Urothelium cell line (cell line): ENCODE data around the gene MYH9.
"Not testable (repeated sequence)": the region's sequence is repeated elsewhere in the genome, so short reads cannot be mapped to it uniquely, and the experiment has no call there.

Experiments used
- DNase-seq: peaks from one replicate; pipeline ENCODE4 v3.0.0; 2011; ENCODE audit warnings: low spot score, mixed read lengths
- FAIRE-seq: peaks from 2 replicates; lab custom pipeline; 2011; peaks lifted over from hg19 to GRCh38; lab: Jason Lieb, UNC

MYH9 gene

GRCh38 chr22:36415415-36416168 is 27.8 kb upstream of the MYH9 start:
- FAIRE-seq: no peak

GRCh38 chr22:36413022-36413775 is 25.4 kb upstream of the MYH9 start:
- no peak for DNase-seq
- FAIRE-seq: peak; percentile 74

More at GRCh38 chr22:36415415-36416168, 27.8 kb upstream of the MYH9 start:
- no peak for DNase-seq

DNA sequence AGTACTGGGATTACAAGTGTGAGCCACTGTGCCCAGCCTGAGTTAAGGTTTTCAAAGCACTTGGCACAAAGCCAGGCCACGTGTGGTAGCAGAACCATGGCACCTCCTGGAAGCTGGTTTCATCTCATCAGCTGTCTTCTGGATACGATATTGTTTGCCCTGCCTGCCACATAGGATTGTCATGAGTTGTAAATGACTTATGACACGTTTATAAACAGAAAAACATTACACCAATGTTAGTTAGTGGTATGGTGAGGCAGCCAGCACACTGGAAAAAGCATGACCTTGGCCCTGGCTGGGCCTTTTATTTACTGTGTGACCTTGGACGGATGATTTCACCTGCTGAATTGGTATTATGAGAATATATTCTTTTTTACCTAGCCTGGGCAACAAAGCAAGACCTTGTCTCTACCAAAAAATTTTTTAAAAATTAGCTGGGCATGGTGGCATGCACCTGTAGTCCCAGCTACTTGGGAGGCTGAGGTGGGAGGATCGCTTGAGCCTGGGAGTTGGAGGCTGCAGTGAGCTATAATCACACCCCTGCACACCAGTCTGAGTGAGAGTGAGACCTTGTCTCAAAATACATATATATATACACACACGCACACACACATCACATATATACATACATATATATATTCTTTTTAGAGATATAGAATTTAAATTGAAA is 24.0 kb upstream of the MYH9 start:
- FAIRE-seq (no peak), DNase-seq (no peak)

GRCh38 chr22:36409911-36410756 is 22.4 kb upstream of the MYH9 start:
- no peak for DNase-seq
- no peak for FAIRE-seq

DNA sequence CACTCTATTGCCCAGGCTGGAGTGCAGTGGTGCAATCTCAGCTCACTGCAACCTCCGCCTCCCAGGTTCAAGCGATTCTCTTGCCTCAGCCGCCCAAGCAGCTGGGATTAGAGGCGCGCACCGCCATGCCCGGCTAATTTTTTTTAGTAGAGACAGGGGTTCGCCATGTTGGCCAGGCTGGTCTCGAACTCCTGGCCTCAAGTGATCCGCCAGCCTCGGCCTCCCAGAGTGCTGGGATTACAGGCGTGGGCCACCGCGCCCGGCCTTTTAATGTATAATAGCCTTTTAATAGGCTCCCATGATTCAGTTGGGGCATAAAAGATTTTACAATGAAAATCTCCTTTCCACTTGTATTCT is 21.8 kb upstream of the MYH9 start:
- FAIRE-seq, DNase-seq: not testable (repeated sequence)

DNA sequence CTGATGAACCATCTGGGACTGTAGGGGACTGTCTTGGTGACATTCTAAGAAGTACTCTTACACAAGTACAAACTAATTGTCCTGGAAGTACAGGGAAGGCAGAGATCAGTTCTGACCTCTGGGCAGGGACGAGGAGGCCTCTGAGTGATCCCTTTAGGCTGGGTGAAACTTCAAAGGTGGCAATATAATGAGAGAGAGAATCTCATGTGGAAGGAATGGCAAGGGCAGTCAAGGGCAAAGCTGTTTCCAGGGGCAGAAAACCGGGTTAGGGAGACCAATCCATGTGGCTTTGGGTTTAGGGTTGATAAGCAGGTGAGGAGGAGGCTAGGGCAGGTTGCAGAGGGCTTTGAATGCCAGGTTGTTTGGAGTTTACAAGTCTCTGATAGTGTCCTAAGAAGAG is 21.3 kb upstream of the MYH9 start:
- DNase-seq: no peak
- no peak for FAIRE-seq

DNA sequence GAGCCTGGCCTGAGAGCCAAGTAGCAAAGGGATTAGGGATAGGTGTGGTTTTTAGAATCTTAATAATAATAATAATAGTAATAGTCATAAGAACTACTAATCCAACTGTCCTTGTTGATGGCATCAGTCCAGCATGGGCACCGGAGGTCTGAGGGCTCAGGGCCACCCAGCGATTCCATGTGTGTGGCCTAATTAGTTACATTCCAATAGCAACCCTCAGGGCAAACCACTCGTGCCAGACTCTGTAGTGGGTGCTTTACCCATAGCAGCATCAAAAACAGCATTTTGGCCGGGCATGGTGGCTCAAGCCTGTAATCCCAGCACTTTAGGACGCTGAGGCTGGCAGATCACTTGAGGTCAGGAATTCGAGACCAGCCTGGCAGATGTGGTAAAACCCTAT is 19.0 kb upstream of the MYH9 start:
- FAIRE-seq (no peak), DNase-seq (no peak)

GRCh38 chr22:36405671-36406538 is 18.1 kb upstream of the MYH9 start:
- no peak for DNase-seq
- no peak for FAIRE-seq

DNA sequence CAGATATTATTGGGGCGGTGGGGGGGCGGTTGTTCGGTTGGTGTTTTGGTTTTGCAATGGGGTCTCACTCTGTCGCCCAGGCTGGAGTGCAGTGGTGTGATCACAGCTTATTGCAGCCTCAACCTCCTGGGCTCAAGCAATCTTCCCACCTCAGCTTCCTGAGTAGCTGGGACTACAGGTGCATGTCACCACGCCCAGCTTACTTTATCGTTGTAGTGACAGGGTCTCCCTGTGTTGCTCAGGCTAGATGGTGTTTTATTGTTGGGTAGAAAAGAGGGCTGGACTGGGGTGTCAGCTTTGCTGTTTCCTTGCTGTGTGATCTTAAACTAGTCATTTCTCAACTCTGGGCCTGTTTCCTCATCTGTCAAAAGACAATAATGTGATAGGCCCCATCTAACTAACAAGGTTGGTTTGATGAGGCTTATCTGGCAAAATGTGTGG is 17.5 kb upstream of the MYH9 start:
- no peak for DNase-seq
- no peak for FAIRE-seq

DNA sequence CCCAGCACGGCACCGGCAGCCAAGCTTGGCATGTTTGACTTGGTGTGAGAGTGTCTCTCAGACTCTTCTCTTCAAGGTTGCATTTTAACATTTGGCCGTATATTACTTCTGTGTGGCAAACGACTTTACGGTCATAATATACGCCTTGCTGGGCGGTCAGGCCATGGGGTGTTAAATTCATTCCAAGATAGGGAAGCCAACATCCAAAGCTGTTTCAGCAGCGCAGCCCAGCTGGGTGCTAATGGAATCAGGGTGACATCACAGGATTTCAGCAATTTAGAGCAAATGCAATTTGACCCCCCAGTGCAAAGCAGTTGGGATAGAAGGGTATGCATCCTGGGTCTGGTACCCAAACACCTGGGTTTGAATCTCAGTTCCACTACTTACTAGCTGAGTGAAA is 16.7 kb upstream of the MYH9 start:
- FAIRE-seq (no peak), DNase-seq (no peak)

- FAIRE-seq (no peak), DNase-seq (no peak)
Observed at GRCh38 chr22:36399472-36399778, 11.7 kb upstream of the MYH9 start.

DNA sequence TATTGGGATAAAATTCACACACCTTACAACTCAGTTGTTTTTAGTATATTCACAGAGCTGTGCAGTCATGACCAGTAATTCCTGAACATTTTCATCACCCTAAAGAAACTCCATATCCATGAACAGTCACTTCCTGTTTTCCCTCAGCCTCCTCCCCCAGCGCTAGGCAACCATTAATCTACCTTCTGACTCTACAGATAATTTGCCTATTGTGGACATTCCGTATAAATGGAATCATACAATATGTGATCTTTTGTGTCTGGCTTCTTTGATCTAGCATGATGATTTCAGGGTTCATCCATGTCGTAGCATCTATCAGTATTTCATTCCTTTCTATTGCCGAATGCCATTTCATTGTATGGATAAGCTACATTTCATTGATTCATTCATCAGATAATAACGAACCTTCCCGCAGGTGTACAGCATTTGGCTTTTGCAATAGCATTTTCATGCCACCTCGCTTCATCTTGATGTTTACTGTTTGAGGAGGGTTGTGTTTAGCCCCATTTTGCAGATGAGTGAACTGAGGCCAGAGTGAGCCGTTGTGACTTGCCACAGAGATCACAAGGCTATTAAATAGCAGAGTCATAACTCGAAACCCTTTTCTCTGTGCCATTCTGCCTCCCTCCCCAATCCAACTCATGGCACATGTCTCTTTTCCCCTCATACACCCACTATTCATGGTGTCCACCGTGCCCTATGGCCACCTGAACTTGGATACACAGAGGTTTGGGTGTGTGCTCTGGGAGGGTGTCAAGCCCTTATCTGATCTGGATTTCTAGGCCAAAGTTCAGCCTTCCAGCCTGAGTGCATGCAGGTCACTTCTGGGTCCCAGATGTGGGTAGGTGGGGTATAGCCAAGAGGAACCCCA is 11.1 kb upstream of the MYH9 start:
- FAIRE-seq: no peak
- DNase-seq: peak; percentile 14

- DNase-seq (peak; percentile 62), FAIRE-seq (no peak)
Observed at GRCh38 chr22:36397131-36398093, 9.6 kb upstream of the MYH9 start.

- FAIRE-seq (no peak), DNase-seq (peak; percentile 11)
Observed at GRCh38 chr22:36395915-36396314, 8.1 kb upstream of the MYH9 start.

- FAIRE-seq: peak; percentile 17
Observed at GRCh38 chr22:36395055-36395849, 7.5 kb upstream of the MYH9 start.

GRCh38 chr22:36391638-36392037 is 3.9 kb upstream of the MYH9 start:
- no peak for FAIRE-seq
- no peak for DNase-seq

More at GRCh38 chr22:36395055-36395849, 7.5 kb upstream of the MYH9 start:
- DNase-seq: no peak

DNA sequence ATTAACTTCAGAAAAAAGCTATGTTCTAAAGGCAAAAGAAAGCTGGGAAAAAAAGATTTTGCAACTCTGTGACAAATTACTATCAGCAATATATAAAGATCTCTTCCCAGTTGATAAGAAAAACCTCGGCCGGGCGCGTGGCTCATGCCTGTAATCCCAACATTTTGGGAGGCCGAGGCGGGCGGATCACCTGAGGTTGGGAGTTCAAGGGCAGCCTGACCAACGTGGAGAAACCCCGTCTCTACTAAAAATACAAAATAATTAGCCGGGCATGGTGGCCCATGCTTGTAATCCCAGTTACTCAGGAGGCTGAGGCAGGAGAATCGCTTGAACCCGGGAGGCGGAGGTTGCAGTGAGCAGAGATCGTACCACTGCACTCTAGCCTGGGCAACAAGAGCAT is 1.4 kb upstream of the MYH9 start:
- FAIRE-seq: not testable (repeated sequence)

More for the DNA sequence above, 1.4 kb upstream of the MYH9 start:
- DNase-seq: not testable (repeated sequence)
